ENCODE data around the gene SCYL3. TPM values are rescaled to one million over a fixed set of nuclear protein-coding genes. Genes with fewer than 3 reads are reported as not detected.
A peak's percentile ranks its signal among the peaks of the same experiment; 100 is the strongest.

The SCYL3 gene
- total and polyA plus RNA-seq, 2 of the 13 experiments (the other 11 are each of a cell fraction or from before 2014, with no cell fraction given): 3.3 to 4.9 TPM

DNA sequence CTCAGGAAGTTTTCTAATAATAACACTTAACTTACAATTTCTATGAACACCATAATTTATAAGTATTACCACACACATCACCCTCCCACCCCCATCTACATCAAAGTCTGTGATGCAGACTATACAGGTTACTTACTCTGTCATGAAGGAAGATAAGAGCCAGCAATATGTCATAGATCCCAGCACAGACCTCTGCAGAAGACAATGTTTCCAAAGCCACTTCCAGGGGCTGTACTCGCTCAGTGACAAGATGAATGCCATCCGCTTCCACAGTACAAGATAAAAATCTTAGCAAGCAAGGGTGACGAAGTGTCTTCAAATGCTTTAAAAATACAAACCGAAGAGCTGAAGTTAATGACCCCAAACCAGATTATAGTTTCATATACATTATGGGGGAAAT lies 15.2 kb downstream of the SCYL3 start:
- TF ChIP-seq DBP (CRISPR knock-in tag; IDR thresholded peaks at IDR 0.05; ENCODE audit: not compliant biosample characterization) (no peak), PITX1 (CRISPR knock-in tag; IDR thresholded peaks at IDR 0.05) (no peak), ZNF367 (CRISPR knock-in tag; IDR thresholded peaks at IDR 0.05; ENCODE audit: borderline replicate concordance) (no peak)
- in situ Hi-C loops (cut with HindIII; ENCODE audit: extremely low pct_ligation_motif_present, low pct_unique_long_range_greater_than_20kb): no loop called here
- CTCF ChIA-PET (ENCODE audit: low intra/inter-chr PET ratio, low total read pairs): no interaction called here

GRCh38 chr1:169877800-169878491 lies 15.8 kb downstream of the SCYL3 start:
- no peak for FAIRE-seq
- Histone ChIP-seq H4K20me1 (ENCODE audit: insufficient read depth, low read length) (no peaks in the 10 kb centered on the region), H3K9ac (ENCODE audit: insufficient read depth, low read depth, low read length) (no peak overlapping the region), H3K4me3 (replicated peaks in 1 of 3; ENCODE audit: insufficient read depth in 1 of 3, low read depth in 2 of 3, low read length in 3 of 3) (no peak overlapping the region), H3K9me3 (ENCODE audit: low read length) (no peaks in the 10 kb centered on the region), H3K27me3 (ENCODE audit: control insufficient read depth in 1 of 2, insufficient read depth in 2 of 2, low read length in 2 of 2) (no peaks in the 10 kb centered on the region), H3K27ac (ENCODE audit: extremely low read length, insufficient read depth, low read length) (no peak overlapping the region), H3K79me2 (ENCODE audit: insufficient read depth, low read length) (no peaks in the 10 kb centered on the region), H3K36me3 (replicated peaks in 1 of 2; ENCODE audit: control insufficient read depth in 1 of 2, insufficient read depth in 2 of 2, low read length in 2 of 2) (peaks cover 7 to 36% of the 10 kb centered on the region in 2 experiments; a peak in 4 of 5 replicates), H3K4me1 (ENCODE audit: insufficient read depth, low read length) (peaks cover 12% of the 10 kb centered on the region), H3K4me2 (ENCODE audit: low read depth, low read length) (no peak overlapping the region), H2AFZ (ENCODE audit: low read length) (no peak overlapping the region)
- POLR2A ChIA-PET: no interaction called here
- intact Hi-C loops (cut with micrococcal nuclease; ENCODE audit: unreplicated experiment) (no loop called here), in situ Hi-C loops (cut with HindIII; ENCODE audit: extremely low pct_ligation_motif_present, low pct_unique_long_range_greater_than_20kb) (no loop called here)
- BruUV-seq (replicated peaks): TSS peak; percentile 14
- ATAC-seq: no peak
- CTCF ChIA-PET (ENCODE audit: low intra/inter-chr PET ratio, low total read pairs): no interaction called here
- 94% methylated on average over 2 of the region's 2 CpGs for WGBS (ENCODE audit: low lambda C conversion rate)
- DNase-seq (ENCODE audit: low spot score): no peak
- TF ChIP-seq ZNF382 (CRISPR knock-in tag; IDR thresholded peaks at IDR 0.05; ENCODE audit: borderline replicate concordance) (no peak), ZSCAN25 (CRISPR knock-in tag; IDR thresholded peaks at IDR 0.05) (no peak), ZNF709 (CRISPR knock-in tag; IDR thresholded peaks at IDR 0.05) (no peak), SALL2 (CRISPR knock-in tag; IDR thresholded peaks at IDR 0.05) (no peak), BHLHE40 (IDR thresholded peaks at IDR 0.05; ENCODE audit: low read length) (no peak), THYN1 (CRISPR knock-in tag; IDR thresholded peaks at IDR 0.05; ENCODE audit: borderline replicate concordance, low read depth) (no peak), ZNF124 (CRISPR knock-in tag; IDR thresholded peaks at IDR 0.05) (no peak), ZNF660 (CRISPR knock-in tag; IDR thresholded peaks at IDR 0.05; ENCODE audit: borderline replicate concordance, low read depth) (no peak), MAFK (conservative IDR thresholded peaks at IDR 0.05 in 1 of 2, IDR thresholded peaks at IDR 0.05 in 1 of 2; ENCODE audit: low read length in 2 of 2) (no peak), ELF1 (CRISPR knock-in tag; IDR thresholded peaks at IDR 0.05) (no peak), PBX3 (CRISPR knock-in tag; IDR thresholded peaks at IDR 0.05; ENCODE audit: borderline replicate concordance) (no peak), ZFP1 (CRISPR knock-in tag; IDR thresholded peaks at IDR 0.05) (no peak), PAWR (CRISPR knock-in tag; IDR thresholded peaks at IDR 0.05; ENCODE audit: borderline replicate concordance) (no peak)
- TF ChIP-seq, protein P1, sequence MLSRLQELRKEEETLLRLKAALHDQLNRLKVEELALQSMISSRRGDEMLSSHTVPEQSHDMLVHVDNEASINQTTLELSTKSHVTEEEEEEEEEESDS (CRISPR knock-in tag; IDR thresholded peaks at IDR 0.05; ENCODE audit: borderline replicate concordance): no peak

More for the DNA sequence above, 15.2 kb downstream of the SCYL3 start:
- FAIRE-seq (no peak), ATAC-seq (no peak), DNase-seq (ENCODE audit: low spot score) (no peak)
- Histone ChIP-seq H3K9me3 (ENCODE audit: low read length) (no peaks in the 10 kb centered on the region), H3K27ac (ENCODE audit: extremely low read length, insufficient read depth, low read length) (no peak overlapping the region), H2AFZ (ENCODE audit: low read length) (no peak overlapping the region), H3K79me2 (ENCODE audit: insufficient read depth, low read length) (no peaks in the 10 kb centered on the region), H3K4me3 (replicated peaks in 1 of 3; ENCODE audit: insufficient read depth in 1 of 3, low read depth in 2 of 3, low read length in 3 of 3) (no peak overlapping the region), H3K4me2 (ENCODE audit: low read depth, low read length) (no peak overlapping the region), H4K20me1 (ENCODE audit: insufficient read depth, low read length) (no peaks in the 10 kb centered on the region), H3K9ac (ENCODE audit: insufficient read depth, low read depth, low read length) (no peak overlapping the region), H3K36me3 (replicated peaks in 1 of 2; ENCODE audit: control insufficient read depth in 1 of 2, insufficient read depth in 2 of 2, low read length in 2 of 2) (peaks cover 6 to 31% of the 10 kb centered on the region in 2 experiments; a peak in 4 of 5 replicates), H3K27me3 (ENCODE audit: control insufficient read depth in 1 of 2, insufficient read depth in 2 of 2, low read length in 2 of 2) (no peaks in the 10 kb centered on the region), H3K4me1 (ENCODE audit: insufficient read depth, low read length) (peaks cover 12% of the 10 kb centered on the region)
- 95% methylated on average over 4 of the region's 4 CpGs for WGBS (ENCODE audit: low lambda C conversion rate)
- POLR2A ChIA-PET: no interaction called here
- intact Hi-C loops (cut with micrococcal nuclease; ENCODE audit: unreplicated experiment): no loop called here
- no TSS peak for BruUV-seq (replicated peaks)

All from HepG2 (cell line).